Measurements from ENCODE around the gene PTX4.
A peak's percentile ranks its signal among the peaks of the same experiment; 100 is the strongest.
"Not testable (repeated sequence)": the region's sequence is repeated elsewhere in the genome, so short reads cannot be mapped to it uniquely, and the experiment has no call there.

Gene PTX4

DNA sequence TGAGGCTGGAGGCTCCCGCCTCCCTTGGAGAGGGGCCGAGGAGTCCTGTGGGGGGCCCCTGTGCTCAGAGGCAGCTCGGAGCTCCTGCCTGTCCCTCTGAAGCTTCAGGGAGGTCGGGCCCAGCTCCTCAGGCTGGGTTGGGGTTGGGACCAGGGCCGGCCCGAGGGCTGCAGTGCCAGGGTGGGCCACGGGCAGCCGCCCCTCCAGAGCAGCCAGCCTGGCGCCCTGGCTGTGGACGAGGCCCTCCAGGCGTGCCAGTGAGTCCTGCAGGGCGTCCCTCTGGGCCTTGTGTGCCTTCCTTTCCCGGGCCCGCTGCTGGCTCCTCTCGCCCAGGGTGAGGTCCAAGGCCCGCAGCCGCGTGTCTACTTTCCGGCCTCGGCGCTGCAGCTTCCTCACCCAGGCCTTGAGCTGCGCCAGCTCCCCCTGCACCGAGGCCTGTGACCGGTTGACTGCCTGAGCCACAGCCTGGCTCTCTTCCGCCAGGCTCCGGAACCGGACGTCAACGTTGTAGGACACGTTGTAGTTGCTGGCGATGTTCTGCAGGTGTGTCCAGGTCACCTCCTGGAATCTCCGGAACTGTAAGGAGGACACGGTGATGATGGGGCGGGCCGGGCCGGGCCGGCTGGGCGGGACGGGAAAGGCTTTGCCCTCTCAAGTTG is 1.2 kb downstream of the PTX4 start:
- H3K4me3 Mint-ChIP-seq, result no peak overlapping the region
- no peaks in the 10 kb centered on the region for H3K36me3 Mint-ChIP-seq (ENCODE audit: low read depth)
- H3K27me3 Mint-ChIP-seq, result no peaks in the 10 kb centered on the region
- H3K9me3 Mint-ChIP-seq, result no peaks in the 10 kb centered on the region
- no peak overlapping the region for H3K27ac Mint-ChIP-seq
- H3K4me1 Mint-ChIP-seq (ENCODE audit: low read depth), result peaks cover 4% of the 10 kb centered on the region

DNA sequence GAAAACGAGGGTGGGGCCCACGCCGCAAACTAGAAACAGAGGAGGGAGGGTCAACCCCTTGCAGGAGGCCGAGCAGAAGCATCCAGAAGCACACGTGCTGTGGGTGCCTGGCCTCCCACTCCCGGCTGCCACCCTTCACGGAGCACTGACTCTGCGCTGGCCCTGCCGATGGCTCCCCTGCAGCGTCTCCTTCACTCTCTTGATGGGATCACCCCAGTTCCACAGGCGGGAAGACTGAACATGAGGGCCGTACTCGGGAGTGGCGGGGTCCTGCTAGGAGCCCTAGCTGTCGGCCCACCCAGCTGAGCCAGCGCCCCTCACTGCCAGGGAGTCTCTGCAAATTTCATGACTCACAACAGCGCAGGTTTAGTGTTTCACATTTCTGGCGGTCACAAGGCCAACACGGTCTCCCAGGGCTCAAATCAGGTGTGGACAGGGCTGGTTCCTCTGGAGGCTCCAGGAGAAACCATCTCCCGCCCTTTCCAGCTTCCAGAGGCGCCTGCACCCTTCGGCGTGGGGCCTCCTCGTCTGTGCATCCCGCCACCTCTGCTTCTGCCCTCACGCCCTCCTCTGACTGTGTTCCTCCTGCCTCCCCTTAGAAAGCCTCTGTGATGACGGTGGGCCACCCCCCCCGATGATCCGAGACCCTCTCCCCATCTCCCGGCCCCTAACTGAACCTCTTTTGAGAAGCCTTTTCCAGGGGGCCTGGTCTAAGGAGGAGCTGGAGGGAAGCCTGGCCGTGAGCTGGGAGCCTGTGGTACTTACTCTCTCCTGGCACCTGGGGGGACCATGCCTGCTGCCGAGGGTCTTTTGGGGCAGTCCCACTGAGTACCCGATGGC is 2.0 kb downstream of the PTX4 start:
- no peaks in the 10 kb centered on the region for H3K27me3 Mint-ChIP-seq
- no peak overlapping the region for H3K27ac Mint-ChIP-seq
- H3K4me3 Mint-ChIP-seq, result no peak overlapping the region
- no peaks in the 10 kb centered on the region for H3K9me3 Mint-ChIP-seq
- no peaks in the 10 kb centered on the region for H3K4me1 Mint-ChIP-seq (ENCODE audit: low read depth)
- no peaks in the 10 kb centered on the region for H3K36me3 Mint-ChIP-seq (ENCODE audit: low read depth)

DNA sequence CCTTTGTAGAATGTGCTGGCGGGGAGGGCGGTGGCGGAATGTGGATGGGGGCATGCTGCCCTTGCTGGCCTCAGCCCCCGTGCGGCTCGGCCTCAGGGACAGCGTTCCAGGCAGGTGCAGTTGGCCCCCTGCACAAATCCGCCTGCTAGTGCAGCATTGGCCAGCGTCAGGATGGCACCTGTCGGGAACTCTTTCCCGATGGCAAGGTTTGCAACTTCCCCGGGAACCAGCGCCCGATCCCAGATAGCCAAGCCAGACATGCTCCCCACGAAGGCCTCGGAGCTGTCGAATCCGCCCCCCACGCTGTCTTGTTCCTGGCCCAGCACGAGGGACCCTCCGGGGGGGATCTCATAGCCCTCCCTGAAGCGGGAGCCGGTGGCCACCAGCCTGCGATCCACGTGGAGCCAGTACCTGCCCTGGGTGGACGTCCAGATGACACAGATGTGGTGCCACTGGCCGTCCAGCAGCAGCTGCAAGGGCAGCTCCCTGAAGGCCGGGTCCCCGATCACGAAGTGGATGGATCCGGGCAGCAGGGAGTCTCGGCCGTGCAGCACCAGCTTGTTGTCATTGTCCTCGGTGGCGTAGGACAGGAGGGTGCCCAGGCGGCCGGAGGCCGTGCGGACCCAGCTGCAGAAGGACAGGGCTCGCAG is 2.8 kb downstream of the PTX4 start:
- Mint-ChIP-seq H3K4me1 (ENCODE audit: low read depth) (peaks cover 8% of the 10 kb centered on the region), H3K27me3 (no peaks in the 10 kb centered on the region), H3K4me3 (no peak overlapping the region), H3K36me3 (ENCODE audit: low read depth) (no peaks in the 10 kb centered on the region), H3K27ac (no peak overlapping the region), H3K9me3 (no peaks in the 10 kb centered on the region)

DNA sequence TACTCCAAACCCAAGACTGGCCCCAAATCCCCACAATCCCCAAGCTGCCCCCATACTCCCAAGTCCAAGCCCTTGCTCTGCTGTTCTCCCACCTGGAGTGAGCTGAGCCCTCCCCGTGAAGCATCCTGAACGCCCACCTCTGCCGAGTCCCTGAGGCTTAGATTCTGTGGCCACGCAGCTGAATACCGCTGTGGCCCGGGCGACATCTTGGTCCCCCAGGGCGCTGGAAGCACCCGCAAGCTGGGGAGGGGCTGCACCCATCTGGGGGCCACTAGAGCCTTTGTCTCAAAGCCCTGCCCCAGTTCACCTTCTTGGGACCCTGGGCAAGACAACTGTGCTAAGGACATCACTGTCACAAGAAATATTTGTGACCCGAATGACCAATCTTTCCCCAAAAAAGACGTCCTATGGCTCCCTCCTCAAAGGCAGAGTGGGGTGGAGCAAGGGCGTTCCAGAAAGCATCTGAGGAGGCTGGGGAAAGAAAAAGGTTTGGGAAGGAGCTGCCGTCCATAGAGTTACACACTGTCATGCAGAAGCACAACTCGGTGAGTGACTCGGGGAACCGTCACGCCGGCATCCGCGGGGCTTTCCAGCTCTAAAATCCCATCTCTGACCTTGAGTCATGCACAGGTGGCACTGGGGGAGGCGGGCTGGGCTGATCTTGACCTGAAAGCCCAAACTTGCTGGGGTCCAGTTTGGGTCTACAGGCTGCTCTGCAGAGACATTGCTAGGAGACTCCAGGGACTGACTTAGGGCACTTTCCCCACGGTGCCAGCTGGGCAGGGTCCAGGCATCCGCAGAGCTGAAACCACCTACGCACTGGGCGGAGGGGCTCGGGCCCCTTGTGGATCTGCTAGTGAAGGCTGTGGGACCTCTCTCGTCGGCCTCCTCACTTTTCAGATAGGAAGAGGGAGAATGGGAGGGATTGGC is 6.6 kb downstream of the PTX4 start:
- H3K4me1 Mint-ChIP-seq (ENCODE audit: low read depth), result peaks cover 9% of the 10 kb centered on the region
- H3K27me3 Mint-ChIP-seq, result no peaks in the 10 kb centered on the region
- H3K9me3 Mint-ChIP-seq, result no peaks in the 10 kb centered on the region
- no peak overlapping the region for H3K4me3 Mint-ChIP-seq
- no peaks in the 10 kb centered on the region for H3K36me3 Mint-ChIP-seq (ENCODE audit: low read depth)
- no peak overlapping the region for H3K27ac Mint-ChIP-seq

DNA sequence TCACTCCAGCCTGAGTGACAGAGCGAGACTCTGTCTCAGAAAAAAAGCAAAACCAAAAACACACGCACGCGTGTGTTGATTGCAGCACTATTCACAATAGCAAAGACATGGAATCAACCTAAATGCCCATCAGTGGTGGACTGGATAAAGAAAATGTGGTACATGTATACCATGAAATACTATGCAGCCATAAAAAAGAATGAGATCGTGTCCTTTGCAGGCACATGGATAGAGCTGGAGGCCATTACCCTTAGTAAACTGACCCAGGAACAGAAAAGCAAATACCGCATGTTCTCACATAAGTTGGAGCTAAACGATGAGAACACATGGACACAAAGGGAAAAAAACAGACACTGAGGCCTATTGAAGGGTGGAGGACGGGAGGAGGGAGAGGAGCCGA is 9.8 kb downstream of the PTX4 start:
- H3K4me1 Mint-ChIP-seq (ENCODE audit: low read depth), result peaks cover 21% of the 10 kb centered on the region
- not testable (repeated sequence) for H3K27me3 Mint-ChIP-seq; H3K9me3 Mint-ChIP-seq; H3K4me3 Mint-ChIP-seq; H3K27ac Mint-ChIP-seq; H3K36me3 Mint-ChIP-seq (ENCODE audit: low read depth)

DNA sequence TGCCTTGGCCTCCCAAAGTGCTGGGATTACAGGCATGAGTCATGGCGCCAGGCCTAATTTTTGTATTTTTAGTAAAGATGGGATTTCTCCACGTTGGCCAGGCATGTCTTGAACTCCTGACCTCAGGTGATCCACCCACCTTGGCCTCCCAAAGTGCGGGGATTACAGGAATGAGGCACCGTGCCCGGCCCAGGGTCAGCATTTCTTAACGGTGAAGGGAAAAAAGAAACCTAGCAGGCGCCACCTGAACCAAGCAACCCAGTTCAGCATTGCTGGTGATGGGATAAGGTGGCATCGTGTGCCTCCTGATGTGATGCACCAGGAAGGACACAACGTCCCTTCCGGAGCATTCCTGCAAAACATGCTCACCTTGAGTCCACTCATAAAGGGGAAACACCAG is 11.7 kb downstream of the PTX4 start:
- no peak overlapping the region for H3K27ac Mint-ChIP-seq

DNA sequence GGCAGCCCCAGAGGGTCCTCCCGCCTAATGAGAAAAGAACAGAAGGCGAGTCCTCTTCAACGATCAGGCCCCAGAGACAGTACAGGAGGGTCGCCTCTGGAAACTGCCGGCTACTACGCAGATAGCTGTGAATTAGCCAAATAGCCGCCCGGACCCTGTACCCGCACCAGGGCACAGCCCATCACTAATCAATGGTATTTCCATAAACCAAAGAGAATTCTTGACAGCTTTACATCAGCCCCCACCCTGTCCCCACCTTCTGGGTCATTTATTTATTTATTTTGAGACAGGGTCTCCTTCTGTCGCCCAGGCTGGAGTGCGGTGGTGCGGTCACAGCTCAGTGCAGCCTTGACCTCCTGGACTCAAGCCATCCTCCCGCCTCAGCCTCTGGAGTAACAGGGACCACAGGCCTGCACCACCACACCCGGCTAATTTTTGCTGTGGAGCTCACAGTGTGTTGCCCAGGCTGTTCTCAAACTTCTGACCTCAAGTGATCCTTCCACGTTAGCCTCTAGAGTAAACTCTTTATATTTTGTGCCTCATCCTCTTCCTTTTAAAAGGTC is 13.1 kb downstream of the PTX4 start:
- no peaks in the 10 kb centered on the region for H3K9me3 Mint-ChIP-seq
- H3K4me3 Mint-ChIP-seq, result peak overlapping the region; percentile 86
- no peaks in the 10 kb centered on the region for H3K36me3 Mint-ChIP-seq (ENCODE audit: low read depth)
- H3K4me1 Mint-ChIP-seq (ENCODE audit: low read depth), result peaks cover 38% of the 10 kb centered on the region
- no peaks in the 10 kb centered on the region for H3K27me3 Mint-ChIP-seq
- H3K27ac Mint-ChIP-seq, result peak overlapping the region; percentile 92

More for the DNA sequence above, 11.7 kb downstream of the PTX4 start:
- Mint-ChIP-seq H3K9me3 (no peaks in the 10 kb centered on the region), H3K27me3 (no peaks in the 10 kb centered on the region), H3K36me3 (ENCODE audit: low read depth) (no peaks in the 10 kb centered on the region), H3K4me1 (ENCODE audit: low read depth) (peaks cover 34% of the 10 kb centered on the region), H3K4me3 (no peak overlapping the region)

DNA sequence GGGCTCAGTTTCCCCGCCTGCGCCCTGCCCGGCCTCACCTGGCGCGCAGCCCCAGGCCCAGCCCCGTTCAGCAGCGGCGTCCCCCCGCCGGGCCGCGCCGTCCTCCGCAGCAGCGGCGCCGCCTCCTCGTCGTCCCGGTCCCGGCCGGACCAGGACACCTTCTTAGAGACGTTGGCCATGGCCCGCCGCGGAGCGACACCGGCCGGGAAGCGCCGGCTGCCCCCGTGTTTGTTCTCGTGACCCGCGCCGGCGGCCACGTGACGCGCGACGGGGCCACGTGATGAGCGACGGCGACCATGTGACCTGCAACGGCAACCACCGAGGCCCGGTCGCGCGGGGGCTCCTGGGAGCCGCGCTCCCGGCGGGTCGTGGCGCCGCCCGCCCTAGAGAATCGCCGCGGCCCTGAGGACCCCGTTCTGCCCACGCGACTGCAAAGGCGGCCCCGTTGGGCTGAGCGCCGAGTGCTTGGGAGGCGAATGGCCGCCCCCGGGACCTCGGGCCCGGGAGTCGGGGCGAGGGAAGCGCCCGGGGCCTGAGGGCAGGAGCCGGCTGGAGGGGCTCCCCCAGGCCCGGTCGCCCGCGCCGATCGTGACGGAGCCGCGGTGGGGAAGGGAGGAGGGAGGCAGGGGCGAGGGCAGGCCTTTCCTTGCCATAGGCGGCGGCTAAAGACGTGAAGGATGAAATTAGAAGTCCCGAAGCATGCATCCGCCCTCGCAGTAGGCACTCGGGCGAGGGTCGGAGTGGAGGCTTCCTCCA is 13.8 kb downstream of the PTX4 start, which contains the start of gene CLCN7:
Gene CLCN7 (minus strand): TSS at position 233 of the 756 bp plus-strand sequence. CDS start 54 bp downstream, at position 179.
- no peaks in the 10 kb centered on the region for H3K27me3 Mint-ChIP-seq
- peak within 1 kb of the TSS; percentile 92 for H3K27ac Mint-ChIP-seq
- no peaks in the 10 kb centered on the region for H3K9me3 Mint-ChIP-seq
- H3K4me1 Mint-ChIP-seq (ENCODE audit: low read depth), result peaks cover 43% of the 10 kb centered on the region
- H3K36me3 Mint-ChIP-seq (ENCODE audit: low read depth), result no peaks in the 10 kb centered on the region
- H3K4me3 Mint-ChIP-seq, result peak within 1 kb of the TSS; percentile 86

DNA sequence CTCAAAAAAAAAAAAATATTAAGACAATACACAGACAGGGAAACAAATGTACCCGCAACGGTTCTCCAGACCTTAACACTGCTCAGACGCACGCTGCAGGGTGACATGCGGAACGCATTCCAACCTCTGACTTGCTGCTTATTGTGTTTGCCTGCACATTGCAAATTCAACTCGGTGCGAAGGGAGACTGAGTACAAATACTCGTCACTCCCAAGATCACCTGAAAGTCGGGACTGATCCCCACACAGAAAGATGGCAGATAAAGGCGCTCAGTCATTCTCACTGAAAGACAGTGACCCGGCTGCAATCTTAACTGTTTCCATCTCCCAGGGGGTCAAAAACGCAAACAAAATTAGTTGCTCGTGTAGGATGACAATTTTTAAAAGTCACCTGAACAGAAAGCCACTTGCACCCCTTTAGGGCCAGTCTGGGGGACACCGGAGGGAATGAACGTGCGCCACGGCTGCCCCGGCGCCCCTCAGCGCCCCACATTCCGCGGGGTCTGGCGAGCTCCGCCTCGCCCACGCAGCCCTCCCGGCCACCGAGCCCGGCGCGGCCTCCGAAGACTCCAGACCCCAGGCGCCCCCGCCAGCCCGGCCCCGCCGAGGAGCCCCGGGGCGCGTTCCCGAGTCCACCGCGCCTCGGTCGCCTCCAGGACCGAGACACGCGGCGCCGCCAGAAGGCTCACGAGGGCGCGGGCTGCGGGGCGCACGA is 14.5 kb downstream of the PTX4 start:
- peak overlapping the region; percentile 84 for H3K4me3 Mint-ChIP-seq
- no peaks in the 10 kb centered on the region for H3K9me3 Mint-ChIP-seq
- no peaks in the 10 kb centered on the region for H3K36me3 Mint-ChIP-seq (ENCODE audit: low read depth)
- H3K27ac Mint-ChIP-seq, result peak overlapping the region; percentile 72
- H3K27me3 Mint-ChIP-seq, result no peaks in the 10 kb centered on the region
- peaks cover 43% of the 10 kb centered on the region for H3K4me1 Mint-ChIP-seq (ENCODE audit: low read depth)

DNA sequence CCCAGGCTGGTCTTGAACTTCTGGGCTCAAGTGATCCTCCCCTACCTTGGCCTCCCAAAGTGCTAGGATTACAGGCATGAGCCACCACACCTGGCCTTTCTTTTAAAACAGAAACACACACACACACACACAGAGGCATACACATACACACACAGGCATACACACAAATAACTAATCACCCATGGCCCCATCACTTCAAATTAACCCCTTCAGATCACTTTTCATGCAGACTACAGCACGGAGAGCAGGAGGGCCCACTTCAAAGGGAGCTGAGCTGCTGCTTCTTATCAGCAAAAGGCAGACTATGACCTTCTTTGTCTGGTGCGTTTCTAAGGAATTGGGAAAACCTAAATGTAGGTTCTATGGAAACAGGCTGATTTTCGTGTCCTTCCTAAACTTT is 15.8 kb downstream of the PTX4 start:
- Mint-ChIP-seq H3K9me3 (no peaks in the 10 kb centered on the region), H3K4me3 (peak overlapping the region; percentile 66), H3K27me3 (no peaks in the 10 kb centered on the region), H3K36me3 (ENCODE audit: low read depth) (no peaks in the 10 kb centered on the region), H3K4me1 (ENCODE audit: low read depth) (peaks cover 43% of the 10 kb centered on the region), H3K27ac (peak overlapping the region; percentile 72)

DNA sequence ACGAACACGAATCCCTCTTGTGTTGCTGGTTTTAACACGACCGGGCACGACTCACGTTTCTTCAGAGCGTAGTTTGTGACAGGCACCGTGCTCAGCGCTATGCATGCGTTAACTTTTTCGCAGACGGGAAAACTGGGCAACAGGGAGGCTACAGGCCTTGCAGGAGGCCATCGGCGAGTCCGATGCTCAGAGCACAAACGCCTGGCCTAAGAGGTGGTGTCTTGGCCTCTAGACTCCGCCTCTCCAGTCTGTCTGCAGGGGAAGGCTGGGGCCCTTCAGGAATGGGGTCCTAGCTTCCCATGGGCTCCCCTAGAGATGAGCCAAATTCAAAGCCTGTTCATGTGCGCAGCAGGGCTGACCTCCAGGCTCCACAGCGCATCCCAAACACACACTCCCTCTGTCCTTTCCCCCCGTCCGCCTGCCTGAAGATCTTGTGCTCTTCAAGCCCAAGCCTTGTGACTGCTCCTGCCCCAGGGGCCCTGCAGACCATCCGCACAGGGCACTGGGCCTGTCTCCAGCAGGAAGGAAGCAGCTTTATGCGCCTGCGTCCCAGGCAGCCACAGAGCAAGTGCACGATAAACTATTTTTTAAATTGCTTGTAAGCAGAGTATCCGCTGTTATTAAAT is 17.1 kb downstream of the PTX4 start:
- no peaks in the 10 kb centered on the region for H3K9me3 Mint-ChIP-seq
- peaks cover 43% of the 10 kb centered on the region for H3K4me1 Mint-ChIP-seq (ENCODE audit: low read depth)
- peak overlapping the region; percentile 2 for H3K4me3 Mint-ChIP-seq

DNA sequence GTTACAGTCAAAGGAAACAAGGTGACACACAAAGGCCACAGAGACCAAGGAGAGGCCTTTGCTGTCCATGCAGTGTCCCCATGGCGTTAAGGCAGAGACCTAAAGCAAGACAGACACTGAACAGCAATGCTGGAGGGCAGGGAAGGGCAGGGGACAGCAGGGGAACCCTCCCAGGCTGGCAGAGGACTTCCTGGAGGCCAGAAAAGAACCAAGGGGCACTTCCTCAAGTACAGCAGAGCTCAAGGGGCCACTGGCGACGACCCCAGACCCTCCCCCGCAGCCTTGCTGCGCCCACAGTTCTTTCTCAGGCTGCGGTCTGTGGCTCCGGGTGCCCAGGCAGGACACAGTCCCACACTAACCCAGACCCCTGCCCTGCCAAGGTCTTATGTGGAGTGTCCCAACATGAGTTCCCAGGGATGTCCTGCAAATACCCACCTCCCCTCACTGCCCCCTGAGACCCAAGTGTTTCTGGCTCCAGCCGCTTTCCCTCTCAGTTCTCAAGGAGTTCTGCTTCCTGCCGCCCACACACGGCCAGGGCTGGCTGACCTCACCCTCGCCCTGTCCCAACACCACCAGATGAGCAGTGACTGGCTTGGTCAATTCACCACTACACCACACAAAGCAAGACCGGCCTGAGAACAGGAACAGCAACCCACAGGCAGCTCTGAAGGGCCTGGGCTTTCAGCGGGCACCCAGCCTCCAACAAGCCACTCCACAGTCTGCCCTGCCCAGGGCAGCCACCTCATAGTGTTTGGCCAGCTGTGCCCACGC is 18.1 kb downstream of the PTX4 start:
- H3K27ac Mint-ChIP-seq, result peak overlapping the region; percentile 55
- no peaks in the 10 kb centered on the region for H3K27me3 Mint-ChIP-seq
- no peaks in the 10 kb centered on the region for H3K9me3 Mint-ChIP-seq
- peaks cover 39% of the 10 kb centered on the region for H3K4me1 Mint-ChIP-seq (ENCODE audit: low read depth)
- no peaks in the 10 kb centered on the region for H3K36me3 Mint-ChIP-seq (ENCODE audit: low read depth)
- H3K4me3 Mint-ChIP-seq, result no peak overlapping the region

More for the DNA sequence above, 17.1 kb downstream of the PTX4 start:
- Mint-ChIP-seq H3K27ac (no peak overlapping the region), H3K36me3 (ENCODE audit: low read depth) (no peaks in the 10 kb centered on the region), H3K27me3 (no peaks in the 10 kb centered on the region)
